HG03060 (cell line): ENCODE measurements around the gene FAM131C.

ENCODE experiments used
- ATAC-seq: cut with Tn5 transposase; IDR thresholded peaks from one replicate; pipeline ENCODE4 v1.9.1; 2021; ENCODE audit warnings: low read depth, moderate number of reproducible peaks; ENCODE audit not compliant: unreplicated experiment

The FAM131C gene

DNA sequence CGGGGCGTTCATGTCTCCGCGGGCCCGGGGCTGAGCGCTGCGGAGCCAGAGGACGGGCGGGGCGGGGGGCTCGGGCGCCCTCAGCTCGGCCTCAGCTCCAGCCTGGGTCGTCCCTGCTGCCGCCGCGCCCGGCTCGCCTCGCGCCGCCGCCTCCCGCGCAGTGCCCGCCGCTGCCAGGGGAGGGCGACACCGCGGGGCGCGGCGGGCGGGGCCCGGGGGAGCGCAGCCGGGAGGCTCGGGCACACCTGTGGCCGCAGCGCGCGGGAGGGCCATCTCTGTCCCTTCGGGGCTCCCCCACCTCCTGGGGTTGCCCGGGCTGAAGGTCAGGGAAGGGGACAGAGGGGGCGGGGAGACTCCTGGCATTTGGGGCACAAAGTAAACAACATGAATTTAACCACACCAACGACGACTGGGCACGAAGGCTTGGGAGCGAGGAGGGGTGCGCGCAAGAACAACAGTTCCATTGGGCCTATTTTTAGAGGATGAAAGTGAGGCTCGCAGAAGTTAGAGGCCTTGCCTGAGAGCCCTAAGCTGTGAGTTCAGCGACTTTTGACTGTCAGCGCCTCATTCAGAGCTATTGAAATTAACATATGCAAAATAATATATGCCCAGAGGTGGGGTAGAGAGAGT, at the start of gene FAM131C:
Gene FAM131C (minus strand): TSS at position 162 of the 630 bp plus-strand sequence. CDS start 209 bp downstream, outside the sequence.
- no peak for ATAC-seq

DNA sequence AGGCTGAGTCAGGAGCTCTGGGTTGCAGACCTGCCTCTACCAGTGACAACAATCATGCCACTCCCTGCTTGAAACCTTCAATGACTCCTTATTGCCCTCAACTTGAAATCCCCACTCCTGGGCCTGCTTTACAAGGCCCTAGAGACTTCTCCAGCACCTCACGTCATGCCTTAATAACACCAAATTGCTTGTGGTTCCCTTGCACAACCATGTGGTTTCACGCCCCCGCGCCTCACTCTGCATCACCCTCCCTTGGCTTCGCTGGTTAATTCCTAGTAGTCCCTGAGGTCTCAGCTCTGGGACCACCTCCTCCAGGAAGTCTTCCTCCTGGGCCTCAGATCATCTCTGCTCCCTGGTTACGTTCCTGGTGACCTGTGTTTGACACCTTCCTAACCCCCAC, 49.5 kb upstream of the FAM131C start:
- no peak for ATAC-seq

DNA sequence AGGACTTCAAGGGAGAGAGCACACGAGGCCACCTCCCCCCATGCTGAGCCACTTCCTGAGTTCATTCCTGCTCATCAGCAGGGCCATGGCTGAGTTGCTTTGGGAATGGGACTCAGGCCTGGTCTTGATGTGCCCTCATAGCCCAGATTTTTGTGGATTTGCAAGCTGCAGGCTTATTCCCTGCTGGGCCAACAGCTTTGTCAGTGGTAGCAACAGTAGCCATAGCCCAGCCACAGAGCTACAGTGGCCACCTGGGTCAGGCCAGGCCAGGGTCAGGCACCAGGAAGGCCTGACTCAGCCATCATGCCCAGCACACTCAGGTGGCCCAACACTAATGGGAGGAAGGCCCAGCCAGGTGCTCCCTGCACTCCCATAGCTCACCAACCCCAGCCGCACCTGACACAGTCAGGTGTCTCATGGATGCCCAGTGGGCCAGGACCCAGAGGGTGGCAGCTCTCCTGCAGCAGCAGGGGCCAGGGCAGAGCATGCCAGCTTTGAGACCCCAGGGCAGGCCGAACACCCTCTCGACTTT, 49.0 kb upstream of the FAM131C start:
- no peak for ATAC-seq

DNA sequence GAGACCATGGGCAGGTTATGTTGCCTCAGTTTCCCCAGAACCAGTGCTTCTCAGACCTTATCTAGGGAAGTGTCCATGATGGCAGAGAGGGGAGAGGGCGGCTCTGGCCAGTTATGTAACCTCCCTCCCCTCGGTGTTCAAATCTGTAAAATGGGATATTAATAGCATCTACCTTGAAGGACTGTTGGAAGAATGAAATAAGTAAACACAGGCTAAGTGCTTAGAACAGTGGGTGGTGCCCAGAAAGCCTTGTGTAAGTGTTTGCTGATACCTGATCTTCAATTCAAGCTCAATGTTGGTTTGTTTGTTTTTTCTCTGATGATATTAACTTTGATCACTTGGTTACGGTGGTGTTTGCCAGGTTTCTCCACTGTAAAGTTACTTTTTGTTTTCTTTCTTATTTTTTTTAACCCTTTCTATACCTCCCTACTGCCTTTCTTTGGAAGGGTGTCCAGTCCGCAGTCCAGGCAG, 47.5 kb upstream of the FAM131C start:
- no peak for ATAC-seq

GRCh38 chr1:16120407-16120806, 47.0 kb upstream of the FAM131C start:
- ATAC-seq: no peak

DNA sequence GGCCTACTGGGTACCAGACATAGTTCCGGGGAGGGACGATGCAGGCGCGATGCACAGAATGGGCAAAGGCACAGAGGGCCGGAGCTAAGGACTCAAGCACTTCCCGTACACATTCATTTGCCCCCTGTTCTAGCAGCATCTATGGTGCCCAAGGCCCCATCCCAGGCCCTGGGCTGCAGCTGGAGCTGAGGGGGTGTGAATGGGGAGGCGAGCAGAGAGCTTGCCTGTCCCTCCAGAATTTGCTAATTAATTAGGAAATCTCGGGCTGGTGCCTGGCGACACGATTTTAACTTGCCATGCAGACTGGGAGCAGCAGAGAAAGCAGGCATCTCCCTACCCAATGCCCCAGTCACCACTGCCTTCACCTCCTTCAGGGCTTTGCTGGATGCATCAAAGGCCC, 46.5 kb upstream of the FAM131C start:
- no peak for ATAC-seq

DNA sequence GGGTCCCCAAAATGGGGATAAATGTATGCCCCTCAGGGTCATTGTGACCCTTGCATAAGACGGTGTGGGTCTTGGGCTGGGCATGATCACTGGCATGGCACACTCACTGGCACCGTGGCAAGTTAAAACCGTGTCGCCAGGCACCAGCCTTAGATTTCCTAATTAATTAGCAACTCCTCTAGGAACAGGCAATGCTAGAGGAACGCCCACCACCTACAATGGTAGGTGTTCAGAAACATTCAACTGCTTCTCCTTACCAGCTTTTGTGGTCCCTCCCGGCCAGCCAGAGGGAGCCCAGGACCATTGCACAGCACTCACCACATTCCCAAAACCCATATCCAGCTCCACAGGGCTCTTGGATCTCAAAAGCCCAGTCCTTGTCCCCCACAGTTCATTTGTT, 46.1 kb upstream of the FAM131C start:
- no peak for ATAC-seq

DNA sequence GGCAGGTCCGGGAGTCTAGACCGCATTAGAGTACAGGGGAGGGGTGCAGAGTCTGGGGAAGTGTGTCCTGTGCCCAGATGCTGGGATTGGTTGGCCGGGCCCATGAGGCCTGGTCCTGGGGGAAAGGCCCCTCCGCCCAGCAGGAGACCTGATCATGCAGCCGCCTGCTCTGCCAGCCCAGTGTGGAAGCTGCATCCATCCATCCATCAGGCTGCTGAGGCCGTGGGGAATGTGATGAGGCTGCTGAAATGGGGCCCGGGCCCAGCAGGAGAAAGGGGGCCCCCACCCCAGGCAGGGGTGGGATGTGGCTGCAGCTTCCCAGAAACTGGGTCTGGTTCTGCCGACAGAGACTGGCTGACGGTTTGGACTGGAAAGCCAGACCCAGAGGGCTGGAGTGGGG, 45.3 kb upstream of the FAM131C start:
- no peak for ATAC-seq

DNA sequence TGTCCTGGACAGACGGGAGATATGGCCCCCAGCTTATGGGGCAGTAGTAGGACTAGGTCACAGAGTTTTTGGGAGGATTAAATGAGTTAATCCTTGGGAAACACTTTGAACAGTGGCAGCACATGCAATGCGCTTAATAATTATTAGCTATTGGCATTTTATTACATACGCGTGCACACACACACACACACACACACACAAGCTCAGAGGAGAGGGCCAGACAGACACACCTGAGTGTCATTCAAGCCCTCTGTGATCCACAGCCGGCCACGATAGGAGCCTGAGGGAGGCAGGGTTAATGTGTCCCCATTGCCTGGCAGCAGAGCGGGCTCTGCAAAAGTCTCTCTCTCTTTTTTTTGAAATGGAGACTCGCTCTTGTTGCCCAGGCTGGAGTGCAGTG, 44.5 kb upstream of the FAM131C start:
- no peak for ATAC-seq

GRCh38 chr1:16117369-16117768, 43.9 kb upstream of the FAM131C start:
- no peak for ATAC-seq

GRCh38 chr1:16116625-16117024, 43.2 kb upstream of the FAM131C start:
- ATAC-seq: no peak

DNA sequence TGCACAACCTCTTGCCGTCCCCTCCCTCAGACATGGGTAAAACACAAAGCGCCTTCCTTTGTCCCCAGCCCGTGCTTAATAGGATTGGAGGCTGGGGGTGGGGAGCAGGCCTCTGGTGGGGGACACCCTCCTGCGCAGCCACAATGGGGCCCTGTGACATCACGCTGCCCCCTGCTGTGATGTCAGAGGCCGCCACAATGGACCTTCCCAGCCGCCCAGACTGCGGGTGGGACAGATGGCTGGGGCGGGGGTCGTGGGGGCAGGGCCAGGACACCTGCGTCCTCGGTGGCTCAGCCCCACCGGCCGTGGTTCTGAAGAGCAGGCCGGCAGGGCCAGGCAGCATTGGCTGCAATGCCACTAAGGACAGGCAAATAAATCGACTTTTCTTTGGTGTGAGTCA, 42.6 kb upstream of the FAM131C start:
- no peak for ATAC-seq

GRCh38 chr1:16115468-16115983, 42.1 kb upstream of the FAM131C start:
- ATAC-seq: no peak

DNA sequence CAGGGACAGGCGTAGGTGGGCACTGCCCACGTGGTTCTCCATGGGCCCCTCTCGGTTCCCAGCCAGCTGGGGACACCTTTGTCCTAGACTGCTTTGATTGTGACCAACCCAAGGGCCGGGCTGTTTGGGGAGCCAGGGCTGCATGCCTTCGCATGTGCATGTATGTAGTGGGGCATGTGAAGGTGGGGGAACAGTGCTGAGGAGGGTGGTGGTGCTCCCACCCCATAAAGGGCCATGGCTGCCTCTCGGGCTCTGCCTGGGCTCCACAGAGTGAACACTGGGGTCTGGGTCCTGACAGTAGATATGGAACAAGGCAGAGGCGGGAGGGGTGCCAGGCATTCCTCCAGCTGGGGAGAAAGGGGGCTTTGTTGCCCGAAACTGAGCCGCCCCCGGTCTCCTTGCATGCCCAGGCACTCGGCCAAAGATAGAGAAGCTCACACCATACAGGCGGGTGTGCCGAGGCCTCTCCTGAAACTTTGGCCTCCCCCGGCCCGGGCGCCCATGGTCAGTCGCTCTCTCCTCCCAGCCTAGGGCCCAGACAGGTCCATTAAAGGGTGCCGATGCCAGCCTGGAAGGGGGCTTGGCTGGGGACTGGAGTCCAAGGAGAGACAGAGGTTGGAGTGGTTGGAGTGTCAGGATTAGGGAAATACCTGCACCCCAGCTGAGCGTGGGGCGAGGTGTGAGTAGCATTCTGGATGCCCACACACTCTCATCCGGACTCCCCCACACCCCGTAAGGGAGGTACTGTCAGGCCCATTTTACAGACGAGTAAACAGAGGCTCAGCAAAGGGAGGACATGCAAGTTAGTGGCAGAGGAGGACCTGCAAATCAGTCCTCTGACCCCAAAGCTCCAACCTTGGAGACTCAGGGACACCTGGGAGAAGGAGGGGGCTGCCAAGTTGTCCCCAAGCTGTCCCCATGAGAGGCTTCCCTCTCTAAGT, 41.3 kb upstream of the FAM131C start:
- ATAC-seq: no peak

DNA sequence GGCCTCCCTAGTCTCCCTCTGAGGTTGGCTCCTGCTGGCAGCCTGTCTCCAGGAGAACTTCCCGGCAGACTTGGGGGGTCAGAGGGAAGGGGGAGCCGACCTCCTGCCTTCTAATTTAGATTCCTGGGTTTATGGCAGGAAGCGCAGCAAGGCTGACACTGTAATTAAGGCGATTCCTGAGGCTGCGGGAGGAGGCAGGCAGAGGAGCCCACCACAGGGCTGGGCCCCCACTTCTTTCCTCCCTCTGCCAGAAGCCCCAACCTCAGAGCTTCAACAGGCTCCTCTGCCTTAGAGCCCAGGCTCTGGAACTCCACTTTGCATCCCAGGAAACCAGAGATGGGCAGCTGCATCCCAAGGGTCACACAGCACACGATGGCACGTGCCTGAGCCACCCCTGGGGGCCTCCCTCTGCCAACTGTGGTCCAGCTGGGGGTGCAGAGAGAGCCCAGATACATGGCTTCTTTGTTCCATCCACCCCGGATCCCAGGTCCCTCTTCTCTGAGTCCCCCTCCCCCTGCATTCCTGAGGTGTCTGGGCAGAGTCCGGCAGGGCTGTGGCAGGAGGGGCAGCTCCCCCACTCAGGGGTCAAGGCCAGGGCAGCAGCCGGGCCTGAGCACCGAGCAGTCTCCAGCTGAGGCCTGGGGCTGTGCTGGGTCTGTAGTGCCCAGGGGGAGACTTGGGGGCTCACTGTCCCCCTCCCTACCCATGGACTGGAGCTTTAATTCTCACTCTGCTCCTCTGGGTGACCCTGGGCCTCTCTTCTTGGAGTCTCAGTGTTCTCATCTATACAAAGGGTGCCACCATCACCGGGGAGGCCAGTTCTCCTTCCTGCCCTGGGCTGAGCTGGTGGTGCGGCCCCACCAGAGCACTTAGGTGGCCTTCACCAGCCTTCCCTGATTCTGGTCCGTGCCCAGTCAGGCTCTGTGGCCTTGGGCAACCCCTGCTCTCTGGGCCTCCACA, 39.4 kb upstream of the FAM131C start:
- ATAC-seq: no peak

DNA sequence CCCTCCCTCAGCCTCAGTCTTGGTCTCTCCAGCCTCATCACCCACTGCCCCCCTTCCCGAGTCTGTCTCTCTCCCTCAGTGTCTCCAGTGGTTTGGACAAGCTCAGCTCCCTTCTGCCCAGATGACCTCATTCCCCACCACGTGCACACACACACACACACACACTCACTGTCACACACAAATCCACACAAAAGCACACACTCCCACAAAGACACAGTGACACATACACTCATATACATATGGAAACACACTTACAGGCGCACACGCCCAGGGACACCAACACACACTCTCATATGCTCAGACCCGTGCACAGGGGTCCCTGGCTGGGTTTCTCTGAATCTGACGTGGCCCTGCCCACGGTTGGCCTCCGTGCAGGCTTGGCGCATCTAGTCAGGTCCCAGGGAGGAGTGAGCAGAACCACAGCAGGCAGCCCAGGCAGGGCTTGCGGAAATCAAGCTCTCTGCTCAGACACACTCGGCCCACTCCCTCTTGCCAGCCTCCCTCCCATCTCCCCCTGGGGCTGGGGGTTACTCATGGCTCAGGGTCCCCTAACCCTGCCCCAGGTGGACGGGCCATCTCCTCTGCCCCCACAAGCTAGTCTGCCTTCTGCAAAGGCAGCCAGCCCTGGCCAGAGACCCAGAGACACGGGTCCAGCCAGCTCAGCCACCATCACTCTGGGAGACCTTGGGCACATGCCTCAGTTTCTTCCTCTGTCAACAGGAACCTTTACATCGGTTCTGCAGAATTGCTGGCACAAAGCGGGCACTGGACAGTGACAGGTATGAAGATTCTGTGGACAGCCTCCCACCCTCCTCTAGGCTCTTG, 38.5 kb upstream of the FAM131C start:
- no peak for ATAC-seq

DNA sequence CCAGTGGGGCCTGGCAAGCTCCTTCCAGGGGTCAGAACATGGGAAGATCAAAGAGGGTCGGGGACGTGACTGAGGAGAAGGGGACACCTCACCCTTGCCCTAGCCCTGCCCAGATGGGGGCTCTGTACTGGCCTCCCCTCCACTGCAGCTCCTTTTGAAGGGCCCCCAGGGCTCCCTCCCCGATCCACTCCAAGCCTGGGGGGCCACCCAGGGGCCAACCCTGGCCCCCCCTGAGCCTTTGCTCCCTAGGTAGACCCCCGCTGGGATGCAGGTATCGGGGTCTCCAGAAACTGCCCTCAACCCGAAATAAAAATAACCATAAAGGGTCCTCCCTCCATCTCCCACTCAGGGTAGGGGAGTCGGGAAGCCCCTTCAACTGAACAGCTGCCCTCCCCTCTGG, 37.4 kb upstream of the FAM131C start:
- no peak for ATAC-seq

- no peak for ATAC-seq
Observed at GRCh38 chr1:16110456-16110855, 37.0 kb upstream of the FAM131C start.

- ATAC-seq: no peak
Observed at GRCh38 chr1:16109571-16109970, 36.1 kb upstream of the FAM131C start.
